Activated CD4-positive, alpha-beta T cell treated with anti-CD3 and anti-CD28 coated beads for 1 hour (primary cell): ENCODE data around the gene ACSL4.
"Not testable (repeated sequence)": the region's sequence is repeated elsewhere in the genome, so short reads cannot be mapped to it uniquely, and the experiment has no call there.

Experiments used
- DNase-seq: peaks from one replicate; pipeline ENCODE4 v3.0.0-alpha.2; 2020

Gene ACSL4

GRCh38 chrX:109660435-109661143 lies 72.5 kb downstream of the ACSL4 start:
- no peak for DNase-seq

- DNase-seq = no peak
These were observed 74.7 kb downstream of the ACSL4 start for GRCh38 chrX:109658391-109658790.

GRCh38 chrX:109657364-109657763 lies 75.7 kb downstream of the ACSL4 start:
- not testable (repeated sequence) for DNase-seq

- DNase-seq = no peak
These were observed 76.3 kb downstream of the ACSL4 start for GRCh38 chrX:109656774-109657173.

GRCh38 chrX:109655502-109656201 lies 77.4 kb downstream of the ACSL4 start:
- no peak for DNase-seq

- DNase-seq = no peak
These were observed 78.4 kb downstream of the ACSL4 start for GRCh38 chrX:109654516-109655109.

GRCh38 chrX:109644671-109645070 lies 88.4 kb downstream of the ACSL4 start:
- DNase-seq = not testable (repeated sequence)

GRCh38 chrX:109643687-109644086 lies 89.4 kb downstream of the ACSL4 start:
- DNase-seq = no peak

- no peak for DNase-seq
These were observed 94.9 kb downstream of the ACSL4 start for GRCh38 chrX:109638158-109638557.

GRCh38 chrX:109637477-109637876 lies 95.6 kb downstream of the ACSL4 start:
- DNase-seq = not testable (repeated sequence)

- DNase-seq = no peak
These were observed 97.9 kb downstream of the ACSL4 start for GRCh38 chrX:109635146-109635545.

- DNase-seq = no peak
These were observed 100.1 kb downstream of the ACSL4 start for GRCh38 chrX:109632906-109633504.

GRCh38 chrX:109629310-109629709 lies 103.7 kb downstream of the ACSL4 start:
- DNase-seq = no peak

- DNase-seq = no peak
These were observed 106.4 kb downstream of the ACSL4 start for GRCh38 chrX:109626637-109627036.

GRCh38 chrX:109624641-109625616 lies 108.1 kb downstream of the ACSL4 start, which contains the start of gene KCNE5:
Gene KCNE5 (minus strand): TSS chrX:109625172. CDS start chrX:109625020, 152 bp downstream.
- no peak for DNase-seq

- DNase-seq = no peak
These were observed 109.1 kb downstream of the ACSL4 start for GRCh38 chrX:109623997-109624396.

- DNase-seq = no peak
These were observed 110.8 kb downstream of the ACSL4 start for GRCh38 chrX:109622270-109622669.

GRCh38 chrX:109619771-109620170 lies 113.3 kb downstream of the ACSL4 start:
- no peak for DNase-seq

- no peak for DNase-seq
These were observed 118.1 kb downstream of the ACSL4 start for GRCh38 chrX:109614951-109615350.

- no peak for DNase-seq
These were observed 131.6 kb downstream of the ACSL4 start for GRCh38 chrX:109601486-109601885.

- DNase-seq = no peak
These were observed 132.8 kb downstream of the ACSL4 start for GRCh38 chrX:109600237-109600651.

- DNase-seq = no peak
These were observed 137.0 kb downstream of the ACSL4 start for GRCh38 chrX:109596015-109596414.
